GM19043 (cell line): Measurements from ENCODE around the gene ODR4.
"Not testable (repeated sequence)": the region's sequence is repeated elsewhere in the genome, so short reads cannot be mapped to it uniquely, and the experiment has no call there.

Experiments
- ATAC-seq: cut with Tn5 transposase; IDR thresholded peaks from one replicate; pipeline ENCODE4 v1.9.1; 2021; ENCODE audit warnings: low read depth; ENCODE audit not compliant: unreplicated experiment

Gene ODR4

GRCh38 chr1:186420923-186421322, 45.3 kb downstream of the ODR4 start:
- ATAC-seq: peak; percentile 94

GRCh38 chr1:186421446-186421845, 45.8 kb downstream of the ODR4 start:
- no peak for ATAC-seq

GRCh38 chr1:186424539-186424938, 48.9 kb downstream of the ODR4 start:
- ATAC-seq: no peak

- no peak for ATAC-seq
Observed at GRCh38 chr1:186426118-186426517, 50.5 kb downstream of the ODR4 start.

GRCh38 chr1:186429017-186429416, 53.4 kb downstream of the ODR4 start:
- ATAC-seq: no peak

- ATAC-seq: no peak
Observed at GRCh38 chr1:186435336-186435735, 59.7 kb downstream of the ODR4 start.

GRCh38 chr1:186438567-186438966, 62.9 kb downstream of the ODR4 start:
- no peak for ATAC-seq

GRCh38 chr1:186440584-186440983, 64.9 kb downstream of the ODR4 start:
- ATAC-seq: no peak

GRCh38 chr1:186442651-186443375, 67.2 kb downstream of the ODR4 start:
- no peak for ATAC-seq

- no peak for ATAC-seq
Observed at GRCh38 chr1:186443638-186444037, 68.0 kb downstream of the ODR4 start.

- ATAC-seq: no peak
Observed at GRCh38 chr1:186446152-186446551, 70.5 kb downstream of the ODR4 start.

- no peak for ATAC-seq
Observed at GRCh38 chr1:186454981-186455380, 79.3 kb downstream of the ODR4 start.

GRCh38 chr1:186456729-186457255, 81.2 kb downstream of the ODR4 start:
- no peak for ATAC-seq

GRCh38 chr1:186459161-186459560, 83.5 kb downstream of the ODR4 start:
- ATAC-seq: not testable (repeated sequence)

- ATAC-seq: no peak
Observed at GRCh38 chr1:186461014-186461413, 85.4 kb downstream of the ODR4 start, which contains the start of gene PDC. TSS of gene PDC (minus strand) at chr1:186461114. CDS start at chr1:186449459, 11,655 bp downstream.

GRCh38 chr1:186463511-186463910, 87.9 kb downstream of the ODR4 start:
- ATAC-seq: no peak

GRCh38 chr1:186463926-186464325, 88.3 kb downstream of the ODR4 start:
- no peak for ATAC-seq

- not testable (repeated sequence) for ATAC-seq
Observed at GRCh38 chr1:186465491-186465890, 89.9 kb downstream of the ODR4 start.

- no peak for ATAC-seq
Observed at GRCh38 chr1:186465946-186466345, 90.3 kb downstream of the ODR4 start.
